Caco-2 (cell line): ENCODE results near the gene ERFE. TPM values are rescaled to one million over a fixed set of nuclear protein-coding genes. Genes with fewer than 3 reads are reported as not detected.
"Not testable (repeated sequence)": the region's sequence is repeated elsewhere in the genome, so short reads cannot be mapped to it uniquely, and the experiment has no call there.

Experiments
- BruUV-seq: library from RNA; stranded (reverse); fragments of 400-500 nt; replicated peaks from 2 replicates; lab custom pipeline; 2021; lab: Mats Ljungman, UMichigan
- CTCF ChIA-PET: fragments of 300-600 bp; sonication (Branson Sonifier 250); formaldehyde crosslinking; loops from one replicate; lab custom pipeline; 2022; ENCODE audit warnings: antibody characterized with exemption; lab: Charles Lee
- POLR2A ChIA-PET: fragments of 300-600 bp; sonication (Branson Sonifier 250); formaldehyde crosslinking; loops from one replicate; lab custom pipeline; 2022; ENCODE audit warnings: antibody characterized with exemption; lab: Charles Lee
- DNase-seq, 2 experiments: peaks; one replicate each; pipeline versions ENCODE4 v3.0.0 to v3.0.0-alpha.2; 2020 to 2022
- H3K27me3 ChIP-seq: replicated peaks from 2 replicates; pipeline ENCODE4 v1.6.0; 2011; ENCODE audit warnings: low read length; ENCODE audit not compliant: control insufficient read depth, insufficient read depth
- H3K36me3 ChIP-seq: 2 replicates; pipeline ENCODE4 v1.5.1; 2011; ENCODE audit warnings: low read length; ENCODE audit not compliant: control insufficient read depth, insufficient read depth
- H3K4me1 ChIP-seq: fragments of 250-450 bp; sonication (Bioruptor Pico); 2 replicates; pipeline ENCODE4 v1.5.1; 2020; ENCODE audit warnings: mild to moderate bottlenecking
- H3K4me3 ChIP-seq: 2 replicates; pipeline ENCODE4 v1.5.1; 2011; ENCODE audit warnings: low read depth, mild to moderate bottlenecking, control low read depth, low read length
- H3K9me3 ChIP-seq: fragments of 250-450 bp; sonication (Bioruptor Pico); 2 replicates; pipeline ENCODE4 v1.5.1; 2020; ENCODE audit warnings: mild to moderate bottlenecking, moderate library complexity
- H3K27ac Mint-ChIP-seq: one replicate; pipeline ENCODE4 v1.8.0; 2022; ENCODE audit warnings: mixed read lengths; ENCODE audit not compliant: unreplicated experiment
- H3K27me3 Mint-ChIP-seq: one replicate; pipeline ENCODE4 v1.8.0; 2022; ENCODE audit warnings: mixed read lengths; ENCODE audit not compliant: insufficient read depth, unreplicated experiment
- H3K36me3 Mint-ChIP-seq: one replicate; pipeline ENCODE4 v1.8.0; 2022; ENCODE audit warnings: mild to moderate bottlenecking, mixed read lengths; ENCODE audit not compliant: insufficient read depth, unreplicated experiment
- H3K4me1 Mint-ChIP-seq: one replicate; pipeline ENCODE4 v1.8.0; 2022; ENCODE audit warnings: low read depth, mixed read lengths; ENCODE audit not compliant: unreplicated experiment
- H3K4me3 Mint-ChIP-seq: one replicate; pipeline ENCODE4 v1.8.0; 2022; ENCODE audit warnings: mild to moderate bottlenecking, moderate library complexity, mixed read lengths; ENCODE audit not compliant: unreplicated experiment
- H3K9me3 Mint-ChIP-seq: one replicate; pipeline ENCODE4 v1.8.0; 2022; ENCODE audit warnings: mixed read lengths; ENCODE audit not compliant: unreplicated experiment
- intact Hi-C: fragments of 100-400 bp; cut with micrococcal nuclease; formaldehyde crosslinking; loops from one replicate; pipeline ENCODE4 v1.10.0; 2022; ENCODE audit not compliant: unreplicated experiment
- total RNA-seq: library from RNA; stranded (reverse); gene quantifications from 2 replicates; pipeline ENCODE4 v1.2.3, GENCODE V29; 2022
- TF ChIP-seq, protein P1 (sequence below), 2 experiments: fragments of 200-600 bp in 1 of 2; IDR thresholded peaks; 1 replicate in 1 of 2; 2 replicates in 1 of 2; pipeline versions ENCODE4 v1.5.1 to v1.8.0; 2011 to 2022; ENCODE audit warnings: antibody characterized with exemption in 1 of 2, control low read depth in 1 of 2, inconsistent platforms in 1 of 2, low read depth in 1 of 2, low read length in 1 of 2, mild to moderate bottlenecking in 1 of 2, moderate library complexity in 1 of 2; ENCODE audit not compliant: insufficient read depth in 1 of 2, severe bottlenecking in 1 of 2, unreplicated experiment in 1 of 2

The ERFE gene
- total RNA-seq, 1 experiment from 2014 or later = 1.4 TPM

DNA sequence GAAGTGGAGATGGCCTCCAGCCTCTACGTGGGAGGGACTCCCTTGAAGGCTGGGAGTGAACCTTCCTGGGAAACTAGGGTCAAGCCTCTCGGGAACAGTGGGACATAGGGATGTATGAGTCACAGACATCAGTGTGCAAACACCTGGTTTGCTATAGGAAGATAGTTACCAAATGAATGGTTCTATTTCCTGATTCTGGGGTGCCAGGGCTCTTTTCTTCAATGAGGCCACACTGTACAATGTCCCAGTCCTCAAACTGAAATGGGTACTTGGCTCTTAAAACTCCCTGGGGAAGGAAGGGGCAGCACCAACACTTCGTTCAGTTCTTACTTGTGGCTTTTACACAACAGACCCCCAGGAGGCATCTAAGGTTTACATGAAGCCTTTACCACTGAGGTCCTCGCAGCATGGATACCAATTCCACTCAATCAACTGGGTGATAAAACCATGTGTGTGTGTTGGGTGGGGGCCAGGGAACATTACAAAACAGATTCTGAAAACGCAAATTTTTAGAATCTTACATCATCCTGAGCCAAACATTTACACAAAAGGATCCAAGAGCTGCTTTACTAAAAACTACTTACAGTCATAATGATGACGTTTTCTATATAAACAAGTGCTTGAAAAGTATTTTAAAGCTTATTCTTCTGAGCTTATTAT is 10.4 kb downstream of the ERFE start:
- H3K4me3 ChIP-seq = no peak overlapping the region
- no peaks in the 10 kb centered on the region for H3K4me1 ChIP-seq
- intact Hi-C loops = no loop called here
- BruUV-seq = no TSS peak
- H3K36me3 Mint-ChIP-seq = peaks cover 24% of the 10 kb centered on the region
- no peaks in the 10 kb centered on the region for H3K27me3 ChIP-seq
- TF ChIP-seq, protein P1, sequence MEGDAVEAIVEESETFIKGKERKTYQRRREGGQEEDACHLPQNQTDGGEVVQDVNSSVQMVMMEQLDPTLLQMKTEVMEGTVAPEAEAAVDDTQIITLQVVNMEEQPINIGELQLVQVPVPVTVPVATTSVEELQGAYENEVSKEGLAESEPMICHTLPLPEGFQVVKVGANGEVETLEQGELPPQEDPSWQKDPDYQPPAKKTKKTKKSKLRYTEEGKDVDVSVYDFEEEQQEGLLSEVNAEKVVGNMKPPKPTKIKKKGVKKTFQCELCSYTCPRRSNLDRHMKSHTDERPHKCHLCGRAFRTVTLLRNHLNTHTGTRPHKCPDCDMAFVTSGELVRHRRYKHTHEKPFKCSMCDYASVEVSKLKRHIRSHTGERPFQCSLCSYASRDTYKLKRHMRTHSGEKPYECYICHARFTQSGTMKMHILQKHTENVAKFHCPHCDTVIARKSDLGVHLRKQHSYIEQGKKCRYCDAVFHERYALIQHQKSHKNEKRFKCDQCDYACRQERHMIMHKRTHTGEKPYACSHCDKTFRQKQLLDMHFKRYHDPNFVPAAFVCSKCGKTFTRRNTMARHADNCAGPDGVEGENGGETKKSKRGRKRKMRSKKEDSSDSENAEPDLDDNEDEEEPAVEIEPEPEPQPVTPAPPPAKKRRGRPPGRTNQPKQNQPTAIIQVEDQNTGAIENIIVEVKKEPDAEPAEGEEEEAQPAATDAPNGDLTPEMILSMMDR (IDR thresholded peaks at IDR 0.05; ENCODE audit: insufficient read depth in 1 of 2, low read depth in 1 of 2, low read length in 1 of 2, severe bottlenecking in 1 of 2, unreplicated experiment in 1 of 2) = no peak
- CTCF ChIA-PET = no interaction called here
- no peaks in the 10 kb centered on the region for H3K9me3 Mint-ChIP-seq
- POLR2A ChIA-PET = no interaction called here
- no peak overlapping the region for H3K27ac Mint-ChIP-seq
- no peaks in the 10 kb centered on the region for H3K27me3 Mint-ChIP-seq
- no peaks in the 10 kb centered on the region; the same call in 1 of the 2 replicates for H3K36me3 ChIP-seq
- DNase-seq = no peak
- H3K4me1 Mint-ChIP-seq = no peaks in the 10 kb centered on the region
- H3K9me3 ChIP-seq = no peaks in the 10 kb centered on the region
- H3K4me3 Mint-ChIP-seq = no peak overlapping the region

DNA sequence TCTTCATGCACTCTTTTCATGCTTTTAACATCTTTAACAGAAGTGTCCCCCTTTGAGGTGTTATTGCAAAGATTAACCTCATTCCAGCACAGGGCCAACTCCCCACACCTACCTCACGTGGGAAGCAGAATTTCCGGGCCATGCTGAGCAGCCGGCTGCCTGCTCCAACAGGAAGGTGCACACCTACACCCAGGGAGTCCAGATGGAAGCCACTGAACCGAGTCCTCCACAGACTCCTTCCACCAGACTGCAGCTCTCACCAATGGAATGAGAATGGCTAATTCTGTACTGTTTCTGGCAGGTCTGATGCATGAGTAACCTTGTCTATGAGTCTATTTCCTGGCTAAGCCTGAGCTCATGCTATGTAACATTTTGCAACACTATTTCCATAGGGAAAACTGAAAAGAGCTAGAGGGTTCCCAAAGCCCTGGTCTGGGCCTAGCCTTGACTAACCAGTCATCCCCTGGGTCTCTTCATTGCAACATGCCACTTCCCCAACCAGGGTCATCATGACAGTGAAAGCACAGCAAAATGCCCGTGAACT is 11.0 kb downstream of the ERFE start:
- Histone ChIP-seq H3K4me3 (no peak overlapping the region), H3K9me3 (no peaks in the 10 kb centered on the region), H3K4me1 (no peaks in the 10 kb centered on the region), H3K36me3 (no peaks in the 10 kb centered on the region; the same call in 1 of the 2 replicates), H3K27me3 (no peaks in the 10 kb centered on the region)
- DNase-seq = no peak
- H3K9me3 Mint-ChIP-seq = no peaks in the 10 kb centered on the region
- ChIA-PET POLR2A (no interaction called here), CTCF (no interaction called here)
- peaks cover 24% of the 10 kb centered on the region for H3K36me3 Mint-ChIP-seq
- BruUV-seq = no TSS peak
- no peak overlapping the region for H3K27ac Mint-ChIP-seq
- no peaks in the 10 kb centered on the region for H3K27me3 Mint-ChIP-seq
- TF ChIP-seq, protein P1 (IDR thresholded peaks at IDR 0.05; ENCODE audit: insufficient read depth in 1 of 2, low read depth in 1 of 2, low read length in 1 of 2, severe bottlenecking in 1 of 2, unreplicated experiment in 1 of 2) = no peak
- H3K4me1 Mint-ChIP-seq = no peaks in the 10 kb centered on the region
- intact Hi-C loops = no loop called here
- H3K4me3 Mint-ChIP-seq = no peak overlapping the region

DNA sequence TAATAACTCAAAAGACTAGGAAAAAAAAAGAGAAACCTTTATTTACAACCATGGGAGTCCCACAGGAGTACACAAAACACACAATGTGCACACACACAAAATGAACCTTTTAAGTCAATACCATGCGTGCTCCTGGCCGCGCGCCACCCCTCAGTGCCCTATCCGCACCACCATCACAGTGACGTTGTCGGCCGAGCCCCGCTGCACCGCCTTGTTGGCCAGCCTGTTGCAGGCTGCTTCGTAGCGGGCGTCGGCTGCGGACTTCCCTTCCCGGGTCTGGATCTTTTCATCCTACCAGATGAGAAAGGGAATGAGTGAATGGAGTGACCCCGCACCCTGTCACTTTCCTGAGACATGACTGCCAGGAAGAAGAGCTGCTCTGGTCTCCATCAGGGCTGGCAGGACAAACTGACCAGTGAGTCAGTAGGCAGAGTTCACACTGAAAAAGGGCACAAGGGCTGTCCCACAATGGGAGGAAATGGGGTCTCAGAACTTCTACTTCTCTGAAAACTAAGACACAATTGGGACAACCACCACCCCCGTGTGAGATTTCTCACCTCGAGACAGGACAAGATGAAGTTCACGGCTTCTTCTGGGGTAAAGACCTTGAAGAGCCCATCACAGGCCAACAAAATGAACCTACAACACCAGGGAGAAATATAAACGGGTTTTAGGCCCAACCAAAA is 11.8 kb downstream of the ERFE start:
- Mint-ChIP-seq H3K4me3 (no peak overlapping the region), H3K27ac (no peak overlapping the region), H3K9me3 (no peaks in the 10 kb centered on the region), H3K4me1 (no peaks in the 10 kb centered on the region), H3K27me3 (no peaks in the 10 kb centered on the region), H3K36me3 (peaks cover 27% of the 10 kb centered on the region)
- H3K9me3 ChIP-seq = no peaks in the 10 kb centered on the region
- intact Hi-C loops = no loop called here
- no peaks in the 10 kb centered on the region for H3K4me1 ChIP-seq
- no TSS peak for BruUV-seq
- H3K4me3 ChIP-seq = no peak overlapping the region
- ChIA-PET POLR2A (no interaction called here), CTCF (no interaction called here)
- TF ChIP-seq, protein P1 (IDR thresholded peaks at IDR 0.05; ENCODE audit: insufficient read depth in 1 of 2, low read depth in 1 of 2, low read length in 1 of 2, severe bottlenecking in 1 of 2, unreplicated experiment in 1 of 2) = no peak
- no peak for DNase-seq
- H3K36me3 ChIP-seq = no peaks in the 10 kb centered on the region; the same call in 1 of the 2 replicates
- H3K27me3 ChIP-seq = no peaks in the 10 kb centered on the region

DNA sequence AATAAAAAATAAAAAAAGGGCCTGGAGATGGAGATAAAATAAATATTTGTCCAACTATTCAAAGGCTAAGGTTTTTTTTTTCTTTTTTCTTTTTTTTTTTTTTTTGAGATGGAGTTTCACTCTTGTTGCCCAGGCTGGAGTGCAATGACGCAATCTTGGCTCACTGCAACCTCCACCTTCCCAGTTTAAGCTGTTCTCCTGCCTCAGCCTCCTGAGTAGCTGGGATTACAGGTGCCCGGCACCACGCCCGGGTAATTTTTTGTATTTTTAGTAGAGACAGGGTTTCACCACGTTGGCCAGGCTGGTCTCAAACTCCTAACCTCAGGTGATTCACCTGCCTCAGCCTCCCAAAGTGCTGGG is 12.3 kb downstream of the ERFE start:
- H3K36me3 ChIP-seq, H3K4me1 ChIP-seq, H3K4me3 Mint-ChIP-seq, H3K27me3 Mint-ChIP-seq, H3K27ac Mint-ChIP-seq, H3K4me1 Mint-ChIP-seq, CTCF ChIA-PET, H3K9me3 Mint-ChIP-seq, intact Hi-C loops, H3K27me3 ChIP-seq, BruUV-seq, H3K9me3 ChIP-seq, H3K4me3 ChIP-seq, POLR2A ChIA-PET, DNase-seq: not testable (repeated sequence)
- H3K36me3 Mint-ChIP-seq = peaks cover 32% of the 10 kb centered on the region
